Measurements from ENCODE around the gene SCTR.

The SCTR gene

DNA sequence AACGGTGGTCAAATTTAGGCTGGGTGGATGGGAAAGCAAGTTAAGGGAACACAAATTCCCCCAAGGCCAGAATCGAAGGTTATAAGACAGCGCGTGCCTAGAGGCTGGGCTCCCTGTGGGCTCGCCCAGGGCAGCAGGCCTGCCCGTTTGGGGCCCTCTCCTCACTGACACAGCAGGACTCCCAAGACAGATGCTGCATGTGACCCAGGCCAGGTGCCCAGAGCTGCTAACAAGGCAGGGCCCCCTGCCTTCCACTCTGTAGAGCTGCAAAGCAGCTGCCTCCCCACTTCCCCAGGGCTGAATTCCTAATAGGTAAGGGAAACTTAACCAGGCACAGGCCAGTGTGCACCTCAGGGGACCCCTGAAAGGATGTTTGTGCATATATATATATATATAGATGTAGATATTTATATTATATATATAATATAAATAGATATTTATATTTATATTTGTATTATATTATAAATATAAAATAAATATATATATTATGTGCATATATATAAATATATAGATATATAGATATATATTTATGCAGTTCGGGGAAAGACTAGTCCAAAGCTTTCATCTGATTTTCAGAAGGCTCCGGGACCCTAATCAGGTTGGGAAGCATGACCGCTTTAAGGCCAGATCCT, 48.9 kb downstream of the SCTR start:
- no peak for DNase-seq (ENCODE audit: low read depth, low spot score)

- DNase-seq (ENCODE audit: low read depth, low spot score) = no peak
Observed at GRCh38 chr2:119474371-119475224, 49.7 kb downstream of the SCTR start.

DNA sequence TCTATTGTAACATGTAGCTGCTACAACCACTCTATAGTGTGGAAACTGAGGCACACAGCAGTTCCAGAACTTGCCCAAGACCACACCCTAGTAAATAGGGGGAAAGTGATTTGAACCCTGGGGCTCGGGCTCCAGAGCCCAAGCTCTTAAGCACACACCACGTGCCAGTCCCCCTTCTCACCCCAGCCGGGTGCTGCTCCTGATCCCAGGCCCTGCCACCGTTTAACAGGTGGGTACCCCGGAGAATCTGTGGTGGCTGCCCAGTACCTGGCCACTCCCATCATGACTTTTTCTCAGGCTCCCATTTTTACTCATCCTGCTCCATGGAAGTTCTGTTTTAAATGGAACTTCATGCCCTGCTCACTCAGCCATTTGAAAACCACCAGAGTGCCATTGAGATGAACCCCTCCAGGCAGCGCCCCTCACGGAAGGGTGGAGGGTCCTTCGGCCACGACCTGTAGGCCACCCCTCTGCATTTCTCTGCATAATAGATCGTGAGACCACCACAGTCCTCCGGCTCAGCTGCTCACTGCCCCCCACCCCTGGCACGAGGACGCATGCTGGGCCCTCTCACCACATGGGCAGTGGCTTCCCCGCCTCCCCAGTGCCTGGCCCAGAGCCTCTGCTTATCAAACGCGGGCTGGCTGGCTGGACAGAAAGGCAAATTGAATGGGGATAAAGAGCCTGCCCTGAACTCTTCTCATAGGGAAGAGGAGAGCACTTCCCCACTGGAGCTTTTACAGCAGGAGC, 50.5 kb downstream of the SCTR start:
- DNase-seq (ENCODE audit: low read depth, low spot score) = no peak

DNA sequence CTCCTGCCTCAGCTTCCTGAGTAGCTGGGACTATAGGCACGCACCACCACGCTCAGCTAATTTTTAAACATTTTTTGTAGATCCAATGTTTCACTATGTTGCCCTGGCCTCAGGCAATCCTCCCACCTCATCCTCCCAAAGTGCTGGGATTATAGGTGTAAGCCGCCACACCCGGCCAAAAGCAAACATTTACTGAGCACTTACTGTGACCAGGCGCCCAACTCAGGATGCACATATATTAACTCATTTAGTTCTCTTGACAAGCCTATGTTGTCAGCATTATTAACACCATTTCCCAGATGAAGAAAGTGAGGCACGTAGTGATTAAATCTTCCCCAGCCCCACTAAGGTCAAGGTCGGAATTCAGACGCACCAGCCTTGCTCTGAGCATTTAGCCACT, 51.5 kb downstream of the SCTR start:
- DNase-seq (ENCODE audit: low read depth, low spot score) = no peak

GRCh38 chr2:119469661-119470297, 54.5 kb downstream of the SCTR start:
- no peak for DNase-seq (ENCODE audit: low read depth, low spot score)

GRCh38 chr2:119469131-119469530, 55.2 kb downstream of the SCTR start:
- no peak for DNase-seq (ENCODE audit: low read depth, low spot score)

- no peak for DNase-seq (ENCODE audit: low read depth, low spot score)
Observed at GRCh38 chr2:119468154-119468955, 55.9 kb downstream of the SCTR start.

GRCh38 chr2:119466373-119466772, 57.9 kb downstream of the SCTR start:
- DNase-seq (ENCODE audit: low read depth, low spot score) = no peak

DNA sequence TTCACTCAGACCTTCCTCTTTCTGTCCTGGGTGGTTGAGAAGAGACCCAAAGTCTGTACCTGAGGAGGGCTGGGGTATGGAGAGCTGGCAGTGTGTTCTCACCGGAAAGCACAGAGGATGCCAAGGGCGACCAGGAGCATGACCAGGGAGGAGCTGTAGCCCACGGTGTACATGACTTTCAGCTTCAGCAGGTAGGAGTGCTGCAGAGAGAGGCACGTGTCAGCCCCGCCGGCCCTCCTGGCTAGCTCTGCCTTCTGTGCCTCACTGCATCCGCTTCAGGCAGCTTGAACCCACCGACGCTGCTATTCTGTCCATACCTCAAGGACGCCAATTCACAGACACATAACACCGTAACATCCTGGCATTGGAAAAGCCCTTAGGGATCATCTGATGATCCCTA, 58.6 kb downstream of the SCTR start:
- no peak for DNase-seq (ENCODE audit: low read depth, low spot score)

DNA sequence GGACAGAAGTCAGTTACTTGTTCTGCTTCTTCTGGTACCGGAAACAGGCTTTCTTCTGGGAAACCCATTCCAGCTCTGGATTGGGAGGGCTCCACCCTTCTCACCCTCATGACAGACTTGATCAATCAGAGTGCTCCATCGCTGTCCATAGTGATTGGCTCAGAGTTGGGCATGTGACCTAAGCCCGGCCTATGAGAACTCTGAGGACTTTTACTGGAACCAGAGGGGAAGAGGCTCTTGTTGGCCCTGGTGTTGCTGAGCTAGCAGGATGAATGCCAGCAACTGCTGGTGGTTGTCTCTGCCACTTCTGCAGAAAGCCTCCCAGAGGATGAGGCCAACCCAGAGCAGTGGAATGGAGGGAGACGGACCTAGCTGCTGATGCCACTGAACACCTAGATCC, 59.3 kb downstream of the SCTR start:
- no peak for DNase-seq (ENCODE audit: low read depth, low spot score)

DNA sequence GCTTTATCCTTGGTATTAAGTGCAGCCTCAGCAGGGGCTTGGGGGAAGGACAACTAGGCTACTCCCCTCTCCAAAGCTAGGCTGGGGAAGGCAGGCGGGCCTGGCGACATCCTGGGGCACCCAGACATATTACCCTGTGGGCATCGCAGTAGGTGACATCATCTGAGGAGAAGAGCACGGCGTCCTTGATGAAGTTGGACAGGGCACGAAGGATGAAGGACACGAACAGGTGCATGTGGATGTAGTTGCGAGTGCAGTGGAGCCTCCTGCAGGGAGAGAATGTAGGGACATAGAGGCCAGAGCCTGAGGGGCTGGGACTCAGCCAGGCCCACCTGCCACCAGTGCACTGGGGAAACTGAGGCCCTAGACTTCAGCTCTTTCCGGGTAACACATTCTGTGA, 60.3 kb downstream of the SCTR start:
- no peak for DNase-seq (ENCODE audit: low read depth, low spot score)

- no peak for DNase-seq (ENCODE audit: low read depth, low spot score)
Observed at GRCh38 chr2:119463136-119463535, 61.1 kb downstream of the SCTR start.

- DNase-seq (ENCODE audit: low read depth, low spot score) = no peak
Observed at GRCh38 chr2:119462574-119462973, 61.7 kb downstream of the SCTR start.

GRCh38 chr2:119461811-119462210, 62.5 kb downstream of the SCTR start:
- no peak for DNase-seq (ENCODE audit: low read depth, low spot score)

- no peak for DNase-seq (ENCODE audit: low read depth, low spot score)
Observed at GRCh38 chr2:119460076-119460475, 64.2 kb downstream of the SCTR start.

- DNase-seq (ENCODE audit: low read depth, low spot score) = no peak
Observed at GRCh38 chr2:119455066-119455718, 69.1 kb downstream of the SCTR start.

DNA sequence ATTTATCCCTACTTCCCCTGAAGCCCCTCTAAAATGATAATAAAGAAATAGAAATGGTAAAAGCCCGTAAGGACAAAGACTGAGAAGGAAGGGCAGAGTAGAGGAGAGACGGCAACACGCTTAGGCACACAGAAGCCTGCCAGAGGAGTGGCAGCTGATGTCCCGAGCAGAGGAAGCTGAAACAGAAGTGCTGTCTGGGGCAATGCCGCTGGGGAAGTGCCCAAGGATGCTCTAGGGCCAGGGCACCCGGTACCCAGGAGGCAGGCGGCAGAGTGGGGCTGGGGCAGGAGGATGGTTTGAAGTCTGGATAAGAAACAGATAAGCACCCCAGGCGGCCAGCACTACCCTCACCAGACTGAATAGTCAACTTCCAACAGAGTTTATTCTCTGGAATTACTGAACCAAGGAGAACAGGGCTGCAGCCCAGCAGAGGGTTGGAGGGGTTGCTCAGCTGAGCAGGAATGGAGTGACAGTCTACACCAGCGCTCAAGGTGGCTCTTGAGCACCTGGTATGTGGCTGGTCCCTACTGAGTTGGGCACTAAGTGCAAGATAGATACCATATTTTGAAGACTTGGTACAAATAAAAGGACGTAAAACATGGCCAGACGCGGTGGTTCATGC, 70.2 kb downstream of the SCTR start:
- DNase-seq (ENCODE audit: low read depth, low spot score) = no peak

- DNase-seq (ENCODE audit: low read depth, low spot score) = no peak
Observed at GRCh38 chr2:119451336-119452050, 72.8 kb downstream of the SCTR start.

GRCh38 chr2:119449521-119449920, 74.8 kb downstream of the SCTR start:
- DNase-seq (ENCODE audit: low read depth, low spot score) = no peak

Measured in activated naive CD8-positive, alpha-beta T cell treated with anti-CD3 and anti-CD28 coated beads, Interleukin-2, amount 50 U/mL, for 16 hours (primary cell).